Gastrocnemius medialis (tissue), 4 donors: ENCODE data around the gene MACROD2. TPM values are rescaled to one million over a fixed set of nuclear protein-coding genes. Genes with fewer than 3 reads are reported as not detected.

Source experiments
- ATAC-seq, 2 donors: fragments of 150-250 bp; one replicate each; pipeline ENCODE4 v1.9.1; 2016
- DNase-seq, 2 donors: peaks; one replicate each; pipeline ENCODE4 v3.0.0-alpha.2; 2019
- H3K27ac ChIP-seq, 4 donors: fragments of 200-600 bp; sonication (generic); 1 replicate in 1 of 4; 2 replicates in 3 of 4; pipeline ENCODE4 v1.5.1; 2016 to 2018; ENCODE audit warnings: mild to moderate bottlenecking in 2 of 4, moderate library complexity in 1 of 4
- H3K27me3 ChIP-seq, 3 donors: fragments of 200-600 bp; sonication (generic) in 2 of 3; 1 replicate in 1 of 3; 2 replicates in 2 of 3; pipeline versions ENCODE4 v1.5.1 to v1.6.0; 2016 to 2019; ENCODE audit warnings: mild to moderate bottlenecking in 1 of 3, moderate library complexity in 1 of 3
- H3K36me3 ChIP-seq, 2 donors: fragments of 200-600 bp; sonication (generic) in 1 of 2; one replicate each; pipeline ENCODE4 v1.5.1; 2017 to 2018
- H3K4me1 ChIP-seq, 2 donors: fragments of 200-600 bp; sonication (generic) in 1 of 2; one replicate each; pipeline ENCODE4 v1.5.1; 2016 to 2017; ENCODE audit warnings: mild to moderate bottlenecking in 2 of 2
- H3K4me3 ChIP-seq, 4 donors: fragments of 200-600 bp; sonication (generic) in 3 of 4; 1 replicate in 1 of 4; 2 replicates in 3 of 4; pipeline ENCODE4 v1.5.1; 2016 to 2019; ENCODE audit warnings: mild to moderate bottlenecking in 2 of 4
- H3K9me3 ChIP-seq, 3 donors: fragments of 200-600 bp; sonication (generic) in 2 of 3; 1 replicate in 1 of 3; 2 replicates in 2 of 3; pipeline ENCODE4 v1.5.1; 2016 to 2019
- POLR2A ChIP-seq, 2 donors: fragments of 450-650 bp; IDR thresholded peaks; one replicate each; pipeline ENCODE4 v1.6.1; 2017; ENCODE audit warnings: antibody characterized with exemption in 2 of 2, mild to moderate bottlenecking in 2 of 2, moderate library complexity in 2 of 2
- in situ Hi-C, 4 donors: fragments of 200-750 bp; cut with MboI; loops; one replicate each; pipeline versions ENCODE4 v1.15.0 to v1.8.0; 2017; ENCODE audit warnings: low sequenced_read_pairs in 4 of 4
- intact Hi-C: fragments of 100-400 bp; cut with DNase I; formaldehyde crosslinking; loops from one replicate; pipeline ENCODE4 v1.15.1; 2023; ENCODE audit warnings: low total_unique reads
- total RNA-seq, 4 donors: library from RNA; depleted of rRNA; stranded (reverse); fragments of >200 nt; gene quantifications; one replicate each; pipeline versions ENCODE4 v1.1.0 to v1.2.3, GENCODE V29; 2016
- TF ChIP-seq, protein P1 (sequence below), 5 experiments: fragments of 450-650 bp in 3 of 5; fragments of 200-600 bp in 2 of 5; sonication (generic) in 2 of 5; IDR thresholded peaks in 4 of 5; conservative IDR thresholded peaks in 1 of 5; 1 replicate in 4 of 5; 2 replicates in 1 of 5; pipeline ENCODE4 v1.5.1; 2016 to 2019; ENCODE audit warnings: antibody characterized with exemption in 5 of 5, mild to moderate bottlenecking in 3 of 5, moderate library complexity in 3 of 5

The MACROD2 gene
- total RNA-seq, 4 donors from 2014 or later, result 1.8 to 10.2 (median 3.6) TPM

DNA sequence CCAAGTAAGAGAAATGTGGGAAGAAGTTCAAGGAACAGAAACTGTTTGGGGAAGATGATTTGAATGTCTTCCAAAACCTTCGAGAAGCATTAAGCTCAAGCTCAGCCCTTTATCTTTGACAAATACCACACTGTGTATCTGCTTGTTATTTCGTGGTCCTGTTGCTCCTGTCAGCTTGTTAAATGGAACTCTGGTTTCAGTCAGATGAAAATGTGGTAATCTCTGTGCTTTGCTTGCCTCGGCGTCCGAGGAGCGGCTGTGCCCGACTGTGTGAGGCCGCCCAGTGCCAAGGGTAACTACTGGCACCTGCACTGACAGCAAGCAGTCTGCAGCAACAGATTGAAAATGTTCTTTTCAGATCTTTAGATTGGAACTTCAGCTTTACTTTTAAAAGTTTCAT, 920.0 kb downstream of the MACROD2 start:
- in situ Hi-C loops (no loop called here), intact Hi-C loops (no loop called here)
- Histone ChIP-seq H3K4me3 (peak overlapping the region; percentile 37 to 42 (median 39)), H3K27me3 (no peaks in the 10 kb centered on the region), H3K9me3 (no peaks in the 10 kb centered on the region), H3K27ac (no peak overlapping the region), H3K4me1 (peaks cover 6 to 24% of the 10 kb centered on the region in 2 donors), H3K36me3 (no peaks in the 10 kb centered on the region)
- no peak for ATAC-seq
- TF ChIP-seq, protein P1, sequence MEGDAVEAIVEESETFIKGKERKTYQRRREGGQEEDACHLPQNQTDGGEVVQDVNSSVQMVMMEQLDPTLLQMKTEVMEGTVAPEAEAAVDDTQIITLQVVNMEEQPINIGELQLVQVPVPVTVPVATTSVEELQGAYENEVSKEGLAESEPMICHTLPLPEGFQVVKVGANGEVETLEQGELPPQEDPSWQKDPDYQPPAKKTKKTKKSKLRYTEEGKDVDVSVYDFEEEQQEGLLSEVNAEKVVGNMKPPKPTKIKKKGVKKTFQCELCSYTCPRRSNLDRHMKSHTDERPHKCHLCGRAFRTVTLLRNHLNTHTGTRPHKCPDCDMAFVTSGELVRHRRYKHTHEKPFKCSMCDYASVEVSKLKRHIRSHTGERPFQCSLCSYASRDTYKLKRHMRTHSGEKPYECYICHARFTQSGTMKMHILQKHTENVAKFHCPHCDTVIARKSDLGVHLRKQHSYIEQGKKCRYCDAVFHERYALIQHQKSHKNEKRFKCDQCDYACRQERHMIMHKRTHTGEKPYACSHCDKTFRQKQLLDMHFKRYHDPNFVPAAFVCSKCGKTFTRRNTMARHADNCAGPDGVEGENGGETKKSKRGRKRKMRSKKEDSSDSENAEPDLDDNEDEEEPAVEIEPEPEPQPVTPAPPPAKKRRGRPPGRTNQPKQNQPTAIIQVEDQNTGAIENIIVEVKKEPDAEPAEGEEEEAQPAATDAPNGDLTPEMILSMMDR (IDR thresholded peaks at IDR 0.05 in 4 of 5, conservative IDR thresholded peaks at IDR 0.05 in 1 of 5), result no peak
- TF ChIP-seq POLR2A (IDR thresholded peaks at IDR 0.05), result no peak
- DNase-seq, result no peak

DNA sequence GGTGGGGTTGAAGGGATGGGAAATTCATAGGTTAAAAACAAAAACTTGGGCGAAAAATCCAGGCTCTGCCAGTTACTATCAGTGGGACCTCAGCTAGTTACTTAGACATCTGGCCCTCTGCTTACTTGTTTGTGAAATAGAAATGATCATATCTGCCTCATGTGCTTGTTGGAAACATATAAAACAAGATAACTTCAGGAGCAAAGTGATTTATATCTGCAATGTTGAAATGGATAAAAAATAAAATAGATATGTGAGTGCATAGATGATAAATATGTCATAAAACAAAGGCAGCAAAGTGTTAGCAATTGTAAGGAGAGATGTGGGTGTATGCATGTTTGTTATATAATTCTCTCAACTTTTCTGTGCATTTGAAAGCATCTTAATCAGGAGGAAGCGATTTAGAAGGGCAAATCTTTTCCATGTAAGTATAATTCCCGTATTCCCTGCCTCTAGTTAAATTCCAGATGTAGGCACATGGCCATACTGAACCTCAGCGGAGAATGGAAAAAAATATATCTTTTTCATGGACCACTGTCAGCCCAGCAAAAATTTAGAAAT, 921.1 kb downstream of the MACROD2 start:
- Histone ChIP-seq H3K27me3 (no peaks in the 10 kb centered on the region), H3K36me3 (no peaks in the 10 kb centered on the region), H3K4me1 (peaks cover 8 to 24% of the 10 kb centered on the region in 2 donors), H3K9me3 (no peaks in the 10 kb centered on the region), H3K4me3 (no peak overlapping the region), H3K27ac (no peak overlapping the region)
- ATAC-seq, result no peak
- intact Hi-C loops, result no loop called here
- in situ Hi-C loops, result no loop called here
- DNase-seq, result no peak
- TF ChIP-seq, protein P1 (IDR thresholded peaks at IDR 0.05 in 4 of 5, conservative IDR thresholded peaks at IDR 0.05 in 1 of 5), result no peak
- TF ChIP-seq POLR2A (IDR thresholded peaks at IDR 0.05), result no peak

DNA sequence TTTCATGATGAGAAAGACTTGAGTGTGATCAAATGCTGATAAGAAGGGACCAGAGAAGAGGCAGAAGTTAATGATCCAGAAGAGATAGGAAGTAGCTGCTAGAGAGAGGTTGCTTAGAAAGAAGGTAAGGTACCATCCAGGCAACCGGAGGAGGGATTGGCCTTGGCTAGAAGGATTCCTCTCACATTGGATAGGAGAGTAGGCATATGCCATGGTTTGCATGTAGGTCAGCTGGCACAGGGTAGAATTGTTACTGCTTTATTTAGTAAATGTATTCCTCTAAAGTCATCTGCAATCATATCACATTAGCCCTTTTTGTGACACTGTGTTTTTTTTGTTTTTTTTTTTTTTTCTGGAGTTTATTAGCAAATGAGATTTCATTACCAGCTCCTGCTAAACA, 923.0 kb downstream of the MACROD2 start:
- TF ChIP-seq, protein P1 (IDR thresholded peaks at IDR 0.05 in 4 of 5, conservative IDR thresholded peaks at IDR 0.05 in 1 of 5), result no peak
- TF ChIP-seq POLR2A (IDR thresholded peaks at IDR 0.05), result no peak
- in situ Hi-C loops (no loop called here), intact Hi-C loops (no loop called here)
- peaks cover 12 to 24% of the 10 kb centered on the region in 2 donors for H3K4me1 ChIP-seq
- H3K36me3 ChIP-seq, result no peaks in the 10 kb centered on the region
- no peaks in the 10 kb centered on the region for H3K27me3 ChIP-seq
- H3K4me3 ChIP-seq, result no peak overlapping the region
- no peak for DNase-seq
- no peaks in the 10 kb centered on the region for H3K9me3 ChIP-seq
- peak overlapping the region in 1 of 4 donors; percentile 65 for H3K27ac ChIP-seq
- ATAC-seq, result no peak

- H3K27ac ChIP-seq, result peak overlapping the region in 3 of 4 donors; percentile 45 to 65 (median 47)
- intact Hi-C loops, result no loop called here
Measured at GRCh38 chr20:14918976-14919375, 923.7 kb downstream of the MACROD2 start.

More at GRCh38 chr20:14918976-14919375, 923.7 kb downstream of the MACROD2 start:
- ATAC-seq (no peak), DNase-seq (no peak)
- H3K4me1 ChIP-seq, result peaks cover 12 to 24% of the 10 kb centered on the region in 2 donors
- H3K36me3 ChIP-seq, result no peaks in the 10 kb centered on the region
- in situ Hi-C loops, result no loop called here
- H3K4me3 ChIP-seq, result no peak overlapping the region
- no peaks in the 10 kb centered on the region for H3K27me3 ChIP-seq
- no peaks in the 10 kb centered on the region for H3K9me3 ChIP-seq
- no peak for TF ChIP-seq POLR2A (IDR thresholded peaks at IDR 0.05)
- TF ChIP-seq, protein P1 (IDR thresholded peaks at IDR 0.05 in 4 of 5, conservative IDR thresholded peaks at IDR 0.05 in 1 of 5), result no peak
